Glomerular endothelial cell (primary cell): ENCODE measurements around the gene SRGAP3. TPM values are rescaled to one million over a fixed set of nuclear protein-coding genes. Genes with fewer than 3 reads are reported as not detected.
A peak's percentile ranks its signal among the peaks of the same experiment; 100 is the strongest.
"Not testable (repeated sequence)": the region's sequence is repeated elsewhere in the genome, so short reads cannot be mapped to it uniquely, and the experiment has no call there.

Experiments
- DNase-seq: peaks from one replicate; pipeline ENCODE4 v3.0.0-alpha.2; 2011; ENCODE audit warnings: low read depth, low spot score; ENCODE audit errors: extremely low read depth
- total RNA-seq: library from RNA; depleted of rRNA; stranded (reverse); fragments of >200 nt; gene quantifications from 2 replicates; pipeline ENCODE4 v1.2.3, GENCODE V29; 2015

The SRGAP3 gene
- 0.05 and 0.76 TPM in 2 replicates for total RNA-seq

DNA sequence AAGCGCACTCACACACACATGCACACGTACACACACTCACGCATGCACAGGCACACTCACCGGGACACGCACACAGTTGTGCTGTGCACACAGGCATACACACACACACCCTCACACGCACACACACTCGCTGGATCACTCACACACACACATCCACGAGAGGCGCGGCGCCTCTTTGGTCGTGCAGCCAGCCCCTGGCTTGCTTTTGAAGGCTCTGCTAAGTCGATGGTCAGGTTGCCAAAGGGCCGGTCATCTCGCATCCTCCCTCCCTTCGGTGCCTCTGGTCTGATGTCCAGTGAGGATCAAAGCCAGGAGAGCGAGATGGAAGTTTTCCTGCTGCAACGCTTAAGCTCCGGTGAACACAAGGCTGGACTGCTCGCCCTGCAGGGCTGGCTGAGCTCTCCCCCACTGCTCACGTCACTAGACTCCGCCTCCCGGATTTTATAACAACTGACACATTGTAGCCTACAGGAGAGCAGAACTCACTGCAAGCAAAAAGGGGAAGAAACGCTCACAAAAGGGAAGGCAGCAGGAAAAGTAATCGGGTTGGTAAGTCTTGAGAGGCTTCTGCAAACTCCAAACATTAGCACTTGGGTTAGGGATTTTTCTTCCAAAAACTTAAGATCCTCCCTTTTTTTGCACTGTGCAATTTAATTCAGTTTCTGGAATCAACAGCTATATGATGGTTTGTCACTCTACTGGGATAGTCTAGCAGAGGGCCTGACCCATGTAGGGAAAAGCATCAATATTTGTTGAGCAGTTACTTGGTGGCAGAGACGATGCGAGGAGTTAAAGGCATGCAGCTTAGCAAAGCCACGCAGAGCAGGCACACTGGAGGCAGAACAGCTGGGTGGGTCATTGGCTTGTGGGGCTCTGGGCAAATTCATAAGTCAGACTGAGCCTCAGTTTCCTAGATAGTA is at the start of gene SRGAP3:
TSS of gene SRGAP3 (minus strand) at position 374 of the 920 bp plus-strand sequence. CDS start 695 bp downstream, outside the sequence.
- DNase-seq: peak; percentile 44

DNA sequence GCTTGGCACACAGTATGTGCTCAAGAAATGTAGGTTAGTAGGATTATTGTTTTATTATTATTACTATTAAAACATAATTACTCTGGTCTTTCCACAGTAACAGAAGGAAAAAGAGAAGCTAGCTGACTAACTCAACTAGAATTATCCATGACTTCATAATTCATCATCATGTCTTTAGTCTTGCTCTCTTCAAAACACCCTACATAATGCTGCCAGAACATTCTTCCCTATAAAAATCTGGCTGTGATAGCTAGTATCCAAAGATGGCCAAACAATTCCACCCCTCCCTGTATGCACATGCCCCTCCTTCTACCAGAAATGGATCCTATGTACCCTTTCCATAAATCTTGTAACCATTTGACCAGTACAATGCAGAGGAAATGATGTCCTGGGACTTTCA is 48.8 kb upstream of the SRGAP3 start:
- no peak for DNase-seq

DNA sequence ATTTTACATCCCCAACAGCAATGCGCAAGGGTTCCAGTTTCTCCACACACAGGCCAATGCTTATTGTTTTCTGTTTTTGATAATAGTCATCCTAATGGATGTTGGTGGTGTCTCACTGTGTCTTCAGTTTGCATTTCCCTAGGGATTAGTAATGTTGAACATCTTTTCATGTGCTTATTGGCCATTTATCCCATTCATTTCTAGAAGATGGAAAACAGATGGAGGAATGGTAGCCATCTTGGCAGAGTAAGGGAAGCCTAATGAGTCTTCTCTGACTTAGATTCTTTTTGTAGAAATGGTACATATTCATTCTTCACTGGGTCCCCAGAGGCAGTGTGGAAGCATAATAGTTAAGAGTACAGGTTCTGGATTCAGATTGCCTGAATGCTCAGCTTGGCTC is 46.8 kb upstream of the SRGAP3 start:
- DNase-seq: no peak

DNA sequence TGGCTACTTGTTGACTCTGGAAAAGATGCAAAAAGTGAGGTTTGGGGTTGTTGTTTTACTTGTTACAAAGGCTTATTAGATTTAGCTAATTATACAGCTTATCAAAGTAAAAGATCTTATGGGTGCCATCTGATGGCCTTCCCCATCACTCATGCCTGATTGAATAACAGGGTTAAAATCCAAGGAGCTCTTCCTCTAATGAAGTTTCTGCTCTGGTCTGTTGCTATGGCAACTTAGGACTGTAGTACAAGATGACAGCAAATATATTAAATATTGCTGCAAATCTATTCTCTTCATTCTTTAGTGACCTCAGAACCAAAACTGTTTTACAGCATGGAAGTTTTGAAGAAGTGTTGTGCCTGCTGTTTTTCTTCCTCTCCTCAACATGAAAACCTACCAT is 45.6 kb upstream of the SRGAP3 start:
- DNase-seq: no peak

DNA sequence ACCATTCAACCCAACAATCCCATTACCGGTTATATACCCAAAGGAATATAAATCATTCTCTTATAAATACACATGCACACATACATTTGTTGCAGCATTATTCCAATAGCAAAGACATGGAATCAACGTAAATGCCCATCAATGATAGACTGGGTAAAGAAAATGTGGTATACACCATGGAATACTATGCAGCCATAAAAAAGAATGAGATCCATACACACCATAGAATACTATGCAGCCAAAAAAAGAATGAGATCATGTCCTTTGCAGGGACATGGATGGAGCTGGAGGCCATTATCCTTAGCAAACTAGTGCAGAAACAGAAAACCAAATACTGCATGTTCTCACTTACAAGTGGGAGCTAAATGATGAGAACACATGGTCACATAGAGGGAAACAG is 44.5 kb upstream of the SRGAP3 start:
- DNase-seq: not testable (repeated sequence)

DNA sequence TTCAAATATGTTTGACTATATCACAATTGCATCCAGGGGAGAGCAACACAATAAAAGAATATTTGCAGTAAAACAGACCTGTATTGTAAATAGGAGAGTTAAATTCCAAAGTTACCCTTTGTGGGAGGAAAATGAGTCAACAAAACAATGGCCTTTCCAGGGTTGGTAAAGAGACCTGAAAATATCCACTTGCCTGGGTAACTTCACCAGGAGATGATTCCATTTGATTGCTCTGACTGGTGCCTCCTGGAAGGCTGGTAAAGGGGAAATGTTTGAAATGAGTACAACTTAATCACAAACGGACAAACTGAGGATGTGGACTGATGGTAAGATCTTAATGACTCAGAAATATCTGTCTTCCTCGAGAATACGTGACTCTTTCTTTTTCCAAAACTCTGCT is 43.6 kb upstream of the SRGAP3 start:
- DNase-seq: no peak

DNA sequence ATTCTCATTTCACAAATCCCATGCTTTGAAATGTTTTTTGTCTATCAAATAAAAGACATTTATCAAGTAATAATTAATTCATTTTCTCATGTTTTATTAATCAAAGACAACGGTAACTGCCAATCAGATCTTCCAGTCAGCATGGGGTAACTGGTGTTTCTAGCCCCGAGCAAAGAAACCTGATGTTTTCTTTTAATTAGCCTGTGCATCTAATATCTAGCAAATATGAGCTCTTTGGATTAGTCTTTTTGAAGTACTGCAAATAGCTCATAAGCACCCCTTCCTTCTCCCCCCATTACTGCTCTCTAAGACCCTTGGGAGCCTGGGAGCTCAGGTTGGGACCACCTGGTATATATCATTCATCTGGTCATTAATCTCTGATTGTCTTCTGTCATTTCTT is 43.1 kb upstream of the SRGAP3 start:
- no peak for DNase-seq

DNA sequence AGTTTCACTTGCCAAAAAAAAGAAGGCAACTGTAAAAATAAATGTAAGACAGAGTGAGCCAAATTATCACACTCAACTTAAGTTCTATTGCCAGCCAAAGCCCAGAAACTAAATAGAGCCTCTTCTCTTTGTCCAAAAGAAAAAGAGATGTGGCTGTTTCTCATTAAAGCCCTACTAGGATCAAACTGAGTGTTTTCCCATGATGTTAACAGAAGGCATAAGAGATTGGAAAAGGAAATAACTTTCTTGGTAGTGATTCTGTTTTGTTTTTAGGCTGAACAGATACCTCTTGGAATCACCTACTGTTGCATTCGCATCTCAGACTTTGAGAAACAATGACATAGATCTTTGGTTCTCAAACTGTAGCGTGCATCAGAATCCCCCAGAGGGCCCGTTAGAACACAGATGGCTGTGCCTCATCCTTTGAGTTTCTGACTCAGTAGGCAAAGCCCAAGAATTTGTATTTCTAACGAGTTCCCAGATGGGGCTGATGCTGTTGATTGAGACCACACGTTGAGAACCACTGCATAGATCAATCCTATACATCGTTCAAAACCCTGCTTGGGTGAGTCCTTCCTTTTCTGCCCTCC is 42.5 kb upstream of the SRGAP3 start:
- no peak for DNase-seq

GRCh38 chr3:9290566-9290965 is 41.1 kb upstream of the SRGAP3 start:
- no peak for DNase-seq

- DNase-seq: not testable (repeated sequence)
These were observed 32.1 kb upstream of the SRGAP3 start for GRCh38 chr3:9281533-9281932.

DNA sequence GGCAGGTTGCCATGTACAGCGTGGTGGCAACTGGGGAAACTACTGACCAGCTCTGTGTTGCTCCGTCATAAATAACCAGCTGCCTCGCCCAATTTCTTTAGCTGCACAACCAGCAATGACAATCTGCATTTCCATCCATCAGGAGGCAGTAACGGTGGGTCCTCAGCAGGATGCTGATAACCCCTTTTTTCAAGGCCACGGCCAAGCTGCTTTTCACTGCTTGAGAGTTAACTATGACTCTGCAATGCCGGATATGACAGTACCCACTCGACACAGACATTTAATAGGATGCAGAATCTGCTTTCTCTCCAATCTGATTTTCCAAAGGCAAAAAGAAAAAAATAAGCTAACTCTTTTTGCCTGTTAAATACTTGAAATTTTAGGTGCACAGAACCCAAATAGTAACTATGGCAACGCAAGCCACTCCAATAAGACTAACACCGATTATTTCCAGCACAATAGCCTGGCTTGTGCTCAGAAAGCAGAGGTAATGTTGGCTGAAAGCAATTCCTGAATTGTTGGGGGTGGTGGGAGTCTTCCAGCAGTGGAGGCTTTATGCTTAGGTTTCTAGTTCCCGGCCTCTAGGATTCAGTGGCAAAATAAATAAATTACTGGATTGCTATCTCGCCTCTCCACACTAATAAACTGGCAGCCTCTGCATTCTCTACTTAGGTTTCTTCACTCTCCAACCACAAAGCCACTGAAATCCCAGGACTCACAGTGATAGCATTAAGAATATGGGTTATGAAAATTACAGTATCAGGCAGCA is 31.2 kb upstream of the SRGAP3 start:
- no peak for DNase-seq

DNA sequence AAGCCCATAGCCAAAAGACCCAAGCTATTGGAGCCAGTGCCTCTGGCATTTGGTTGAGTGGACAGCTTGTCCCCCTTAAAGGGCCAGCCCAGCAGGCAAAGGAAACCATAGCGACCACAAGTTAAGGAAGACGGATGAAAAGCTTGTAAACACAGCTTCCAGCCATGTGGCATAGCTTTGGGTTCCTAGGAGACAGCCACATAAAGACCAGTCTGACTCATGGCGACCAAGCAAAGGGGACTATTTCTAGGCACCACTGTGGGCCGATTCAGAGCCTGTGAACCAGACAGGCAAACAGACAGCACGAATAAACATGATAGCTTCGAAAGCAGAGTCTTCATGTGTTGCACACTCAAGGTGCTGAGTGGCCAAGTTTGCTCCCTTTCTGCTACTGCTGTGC is 30.5 kb upstream of the SRGAP3 start:
- DNase-seq: no peak

DNA sequence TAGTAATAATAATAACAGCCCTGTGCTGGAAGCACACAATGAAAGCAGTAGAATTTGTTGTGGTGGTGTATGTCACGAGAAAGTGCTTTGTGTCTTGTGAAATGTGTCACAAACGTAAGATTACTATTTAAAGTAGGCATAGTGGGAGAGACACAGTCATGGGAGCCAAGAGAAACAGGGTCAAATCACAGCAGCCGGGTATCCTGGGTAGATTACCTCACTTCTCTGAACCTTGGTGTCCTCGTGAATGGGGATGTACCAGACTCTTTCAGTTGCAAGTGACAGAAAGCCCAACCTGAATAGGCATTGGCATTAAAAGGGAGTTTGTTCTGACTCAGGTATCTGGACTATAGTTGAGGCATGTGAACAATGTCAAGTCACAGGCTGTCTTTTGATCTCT is 29.1 kb upstream of the SRGAP3 start:
- no peak for DNase-seq

DNA sequence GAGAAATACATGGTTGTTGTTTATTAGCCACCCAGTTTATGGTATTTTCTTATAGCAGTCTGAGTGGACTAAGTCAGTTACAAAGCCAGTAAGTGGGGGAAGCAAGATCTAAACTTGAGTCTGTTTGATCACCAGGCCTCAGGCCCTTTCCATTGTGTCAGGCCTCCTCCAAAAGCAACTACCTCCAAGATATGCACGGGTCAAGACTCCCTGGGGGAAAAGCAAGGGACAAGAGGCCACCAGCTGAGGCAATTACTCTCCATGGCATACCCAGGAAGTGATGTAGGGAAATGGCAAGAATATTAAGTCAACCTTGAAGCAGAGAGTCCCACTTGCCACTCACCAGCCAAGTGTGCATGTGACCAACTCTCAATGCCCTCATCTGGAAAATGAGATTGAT is 28.6 kb upstream of the SRGAP3 start:
- no peak for DNase-seq

DNA sequence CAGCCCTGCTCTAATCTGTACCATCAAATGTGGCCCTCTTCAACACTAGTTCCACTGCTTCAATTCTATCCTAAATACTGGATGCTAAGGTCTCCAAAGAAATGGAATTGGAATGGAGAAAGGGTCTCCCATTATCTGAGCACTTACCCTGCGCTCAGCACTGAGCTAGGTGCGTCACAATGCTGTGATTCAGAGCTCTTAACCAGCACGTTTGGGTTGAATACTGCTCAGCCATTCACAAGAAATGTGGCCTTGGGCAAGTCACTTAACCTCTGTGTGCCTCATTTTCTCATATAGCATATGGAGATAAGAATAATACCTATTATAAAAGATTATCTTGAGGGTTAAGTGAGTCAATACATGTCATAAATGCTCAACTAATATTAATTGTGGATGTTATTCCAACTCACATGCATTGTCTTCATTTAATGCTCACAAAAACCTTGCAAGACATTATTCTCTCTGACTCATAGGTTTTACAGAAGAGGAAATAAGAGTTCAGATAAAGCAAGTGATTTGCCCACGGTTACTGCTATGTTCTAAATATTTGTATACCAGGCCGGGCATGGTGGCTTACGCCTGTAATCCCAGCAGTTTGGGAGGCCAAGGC is 27.4 kb upstream of the SRGAP3 start:
- DNase-seq: no peak

- no peak for DNase-seq
These were observed 22.5 kb upstream of the SRGAP3 start for GRCh38 chr3:9271903-9272302.

GRCh38 chr3:9270704-9271103 is 21.3 kb upstream of the SRGAP3 start:
- DNase-seq: no peak

DNA sequence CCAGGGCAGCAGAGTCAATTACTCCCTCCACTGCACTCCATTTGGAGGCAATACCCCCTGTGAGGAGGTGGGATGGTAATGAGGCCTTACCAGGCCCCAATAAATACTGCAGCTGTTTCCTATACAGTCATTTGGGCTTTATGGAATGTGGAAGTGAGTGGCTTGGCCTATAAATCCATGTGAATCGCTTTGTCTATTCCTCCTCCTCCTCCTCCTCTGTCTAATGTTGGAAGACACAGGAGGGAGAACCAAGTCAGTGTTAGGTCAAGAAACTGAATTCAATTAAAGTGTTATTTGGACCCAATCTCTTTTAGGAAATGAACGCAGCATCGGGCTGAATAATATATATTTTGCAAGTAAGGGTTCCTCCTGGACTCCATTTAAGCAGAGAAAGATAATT is 17.3 kb upstream of the SRGAP3 start:
- no peak for DNase-seq

- no peak for DNase-seq
These were observed 10.9 kb upstream of the SRGAP3 start for GRCh38 chr3:9260305-9260704.

- DNase-seq: no peak
These were observed 7.6 kb upstream of the SRGAP3 start for GRCh38 chr3:9257092-9257491.

DNA sequence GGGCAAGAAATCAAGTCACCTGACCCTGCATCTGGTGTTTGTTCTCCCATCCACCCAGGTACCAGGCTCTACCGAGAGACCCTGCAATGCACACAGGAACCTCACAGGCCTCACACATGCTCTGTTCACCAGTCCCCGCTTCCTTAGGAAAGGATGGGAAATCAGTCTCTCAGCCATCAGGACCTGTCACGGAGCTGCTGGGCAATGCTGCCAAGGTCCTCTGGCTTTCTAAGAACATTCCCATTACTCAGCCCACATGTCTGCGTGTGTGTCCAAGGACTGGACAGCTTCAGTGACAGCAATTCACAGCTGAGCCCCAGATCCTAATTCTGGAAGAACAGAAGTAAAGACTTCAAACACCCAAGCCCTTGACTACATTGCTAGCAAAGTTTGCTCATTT is 6.5 kb upstream of the SRGAP3 start:
- DNase-seq: no peak
